Measurements from ENCODE around the gene CACNA1H. TPM values are rescaled to one million over a fixed set of nuclear protein-coding genes. Genes with fewer than 3 reads are reported as not detected.

Gene CACNA1H
- total RNA-seq, 1 donor from 2014 or later = 10.9 TPM

- ATAC-seq = no peak
- no peaks in the 10 kb centered on the region for H3K9me3 ChIP-seq
- no peak overlapping the region for H3K27ac ChIP-seq
- no peak for DNase-seq
- H3K27me3 ChIP-seq = peaks cover 47% of the 10 kb centered on the region
- H3K4me3 ChIP-seq = no peak overlapping the region
- no peaks in the 10 kb centered on the region for H3K4me1 ChIP-seq
- intact Hi-C loops (cut with DNase I) = no loop called here
- TF ChIP-seq, protein P1, sequence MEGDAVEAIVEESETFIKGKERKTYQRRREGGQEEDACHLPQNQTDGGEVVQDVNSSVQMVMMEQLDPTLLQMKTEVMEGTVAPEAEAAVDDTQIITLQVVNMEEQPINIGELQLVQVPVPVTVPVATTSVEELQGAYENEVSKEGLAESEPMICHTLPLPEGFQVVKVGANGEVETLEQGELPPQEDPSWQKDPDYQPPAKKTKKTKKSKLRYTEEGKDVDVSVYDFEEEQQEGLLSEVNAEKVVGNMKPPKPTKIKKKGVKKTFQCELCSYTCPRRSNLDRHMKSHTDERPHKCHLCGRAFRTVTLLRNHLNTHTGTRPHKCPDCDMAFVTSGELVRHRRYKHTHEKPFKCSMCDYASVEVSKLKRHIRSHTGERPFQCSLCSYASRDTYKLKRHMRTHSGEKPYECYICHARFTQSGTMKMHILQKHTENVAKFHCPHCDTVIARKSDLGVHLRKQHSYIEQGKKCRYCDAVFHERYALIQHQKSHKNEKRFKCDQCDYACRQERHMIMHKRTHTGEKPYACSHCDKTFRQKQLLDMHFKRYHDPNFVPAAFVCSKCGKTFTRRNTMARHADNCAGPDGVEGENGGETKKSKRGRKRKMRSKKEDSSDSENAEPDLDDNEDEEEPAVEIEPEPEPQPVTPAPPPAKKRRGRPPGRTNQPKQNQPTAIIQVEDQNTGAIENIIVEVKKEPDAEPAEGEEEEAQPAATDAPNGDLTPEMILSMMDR (IDR thresholded peaks at IDR 0.05) = no peak
- no peaks in the 10 kb centered on the region for H3K36me3 ChIP-seq
Measured at GRCh38 chr16:1162701-1163566, 10.0 kb downstream of the CACNA1H start.

DNA sequence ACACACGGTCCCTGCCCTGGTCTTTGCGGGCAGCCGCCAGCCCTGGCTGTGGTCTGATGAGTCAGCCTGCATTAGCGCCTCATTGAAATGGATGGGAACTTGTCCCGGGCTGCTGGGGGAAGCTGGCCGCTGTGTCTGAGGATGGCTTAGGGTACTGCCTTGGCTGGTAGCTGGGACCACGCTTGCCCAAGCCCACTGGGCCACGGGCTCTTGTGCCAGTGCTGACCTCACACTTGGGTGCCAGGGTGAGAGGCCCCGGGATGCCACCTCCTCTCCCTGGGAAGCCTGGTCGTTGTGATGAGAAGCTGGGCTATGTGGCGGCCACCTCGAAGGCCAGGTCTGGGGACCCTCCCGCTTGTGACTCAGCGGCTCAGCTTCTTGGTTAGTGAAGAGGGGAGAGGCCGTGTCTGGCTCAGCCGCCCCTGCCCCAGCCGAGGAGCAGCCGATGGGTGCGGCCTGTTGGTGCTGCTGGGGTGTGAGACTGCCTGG, 10.7 kb downstream of the CACNA1H start:
- TF ChIP-seq, protein P1 (IDR thresholded peaks at IDR 0.05) = no peak
- no peak overlapping the region for H3K27ac ChIP-seq
- no peaks in the 10 kb centered on the region for H3K4me1 ChIP-seq
- intact Hi-C loops (cut with DNase I) = no loop called here
- H3K4me3 ChIP-seq = no peak overlapping the region
- peaks cover 41% of the 10 kb centered on the region for H3K27me3 ChIP-seq
- H3K36me3 ChIP-seq = no peaks in the 10 kb centered on the region
- ATAC-seq = no peak
- H3K9me3 ChIP-seq = no peaks in the 10 kb centered on the region
- no peak for DNase-seq

- intact Hi-C loops (cut with DNase I) = no loop called here
- no peaks in the 10 kb centered on the region for H3K4me1 ChIP-seq
- H3K4me3 ChIP-seq = no peak overlapping the region
- no peaks in the 10 kb centered on the region for H3K36me3 ChIP-seq
- peaks cover 34% of the 10 kb centered on the region for H3K27me3 ChIP-seq
- ATAC-seq (no peak), DNase-seq (no peak)
- H3K27ac ChIP-seq = no peak overlapping the region
- TF ChIP-seq, protein P1 (IDR thresholded peaks at IDR 0.05) = no peak
- H3K9me3 ChIP-seq = no peaks in the 10 kb centered on the region
Measured at GRCh38 chr16:1164382-1164781, 11.5 kb downstream of the CACNA1H start.

- TF ChIP-seq, protein P1 (IDR thresholded peaks at IDR 0.05) = no peak
- intact Hi-C loops (cut with DNase I) = no loop called here
- DNase-seq = no peak
- H3K27me3 ChIP-seq = peaks cover 28% of the 10 kb centered on the region
- H3K9me3 ChIP-seq = no peaks in the 10 kb centered on the region
- no peaks in the 10 kb centered on the region for H3K4me1 ChIP-seq
- no peak overlapping the region for H3K27ac ChIP-seq
- no peaks in the 10 kb centered on the region for H3K36me3 ChIP-seq
- ATAC-seq = no peak
- H3K4me3 ChIP-seq = no peak overlapping the region
Measured at GRCh38 chr16:1164975-1165374, 12.1 kb downstream of the CACNA1H start.

GRCh38 chr16:1165511-1165910, 12.6 kb downstream of the CACNA1H start:
- no peak for ATAC-seq
- no peaks in the 10 kb centered on the region for H3K4me1 ChIP-seq
- intact Hi-C loops (cut with DNase I) = no loop called here
- no peak overlapping the region for H3K27ac ChIP-seq
- no peaks in the 10 kb centered on the region for H3K36me3 ChIP-seq
- H3K4me3 ChIP-seq = no peak overlapping the region
- peaks cover 23% of the 10 kb centered on the region for H3K27me3 ChIP-seq
- no peak for DNase-seq
- H3K9me3 ChIP-seq = no peaks in the 10 kb centered on the region
- TF ChIP-seq, protein P1 (IDR thresholded peaks at IDR 0.05) = no peak
